ENCODE measurements around the gene QRICH1.

The QRICH1 gene

GRCh38 chr3:49001155-49001554, 92.7 kb downstream of the QRICH1 start:
- no peak overlapping the region for H3K4me3 ChIP-seq (ENCODE audit: low read depth, low read length)
- no peak for TF ChIP-seq CTCF (IDR thresholded peaks at IDR 0.05; ENCODE audit: control insufficient read depth, extremely low read depth, insufficient read depth)
- no peak for DNase-seq (ENCODE audit: low read depth)

- no peak for DNase-seq (ENCODE audit: low read depth)
- no peak for TF ChIP-seq CTCF (IDR thresholded peaks at IDR 0.05; ENCODE audit: control insufficient read depth, extremely low read depth, insufficient read depth)
- no peak overlapping the region for H3K4me3 ChIP-seq (ENCODE audit: low read depth, low read length)
Observed at GRCh38 chr3:48999085-48999858, 94.6 kb downstream of the QRICH1 start.

- DNase-seq (ENCODE audit: low read depth): no peak
- H3K4me3 ChIP-seq (ENCODE audit: low read depth, low read length): no peak overlapping the region
- no peak for TF ChIP-seq CTCF (IDR thresholded peaks at IDR 0.05; ENCODE audit: control insufficient read depth, extremely low read depth, insufficient read depth)
Observed at GRCh38 chr3:48997714-48998637, 95.9 kb downstream of the QRICH1 start.

- no peak for DNase-seq (ENCODE audit: low read depth)
- H3K4me3 ChIP-seq (ENCODE audit: low read depth, low read length): no peak overlapping the region
- no peak for TF ChIP-seq CTCF (IDR thresholded peaks at IDR 0.05; ENCODE audit: control insufficient read depth, extremely low read depth, insufficient read depth)
Observed at GRCh38 chr3:48997102-48997635, 96.7 kb downstream of the QRICH1 start.

- H3K4me3 ChIP-seq (ENCODE audit: low read depth, low read length): no peak overlapping the region
- no peak for TF ChIP-seq CTCF (IDR thresholded peaks at IDR 0.05; ENCODE audit: control insufficient read depth, extremely low read depth, insufficient read depth)
- no peak for DNase-seq (ENCODE audit: low read depth)
Observed at GRCh38 chr3:48996640-48997039, 97.2 kb downstream of the QRICH1 start.

- TF ChIP-seq CTCF (IDR thresholded peaks at IDR 0.05; ENCODE audit: control insufficient read depth, extremely low read depth, insufficient read depth): no peak
- no peak overlapping the region for H3K4me3 ChIP-seq (ENCODE audit: low read depth, low read length)
- no peak for DNase-seq (ENCODE audit: low read depth)
Observed at GRCh38 chr3:48993834-48994233, 100.0 kb downstream of the QRICH1 start.

Measured in LNCaP clone FGC (cell line).